Tibial nerve (tissue), 4 donors: Measurements from ENCODE around the gene TMPRSS12. TPM values are rescaled to one million over a fixed set of nuclear protein-coding genes. Genes with fewer than 3 reads are reported as not detected.
"Not testable (repeated sequence)": the region's sequence is repeated elsewhere in the genome, so short reads cannot be mapped to it uniquely, and the experiment has no call there.

Source experiments
- DNase-seq, 2 donors: peaks; one replicate each; pipeline ENCODE4 v3.0.0-alpha.2; 2019; ENCODE audit warnings: low spot score in 2 of 2
- H3K27ac ChIP-seq, 4 donors: fragments of 200-600 bp; sonication (generic) in 3 of 4; one replicate each; pipeline ENCODE4 v1.5.1; 2017 to 2019; ENCODE audit warnings: mild to moderate bottlenecking in 1 of 4
- H3K27me3 ChIP-seq, 2 donors: fragments of 200-600 bp; sonication (generic) in 1 of 2; one replicate each; pipeline versions ENCODE4 v1.5.1 to v1.6.0; 2017 to 2019
- H3K36me3 ChIP-seq, 3 donors: fragments of 200-600 bp; sonication (generic); one replicate each; pipeline ENCODE4 v1.5.1; 2018 to 2019
- H3K4me1 ChIP-seq, 4 donors: fragments of 200-600 bp; sonication (generic) in 3 of 4; one replicate each; pipeline ENCODE4 v1.5.1; 2017 to 2019
- H3K4me3 ChIP-seq, 4 donors: fragments of 200-600 bp; sonication (generic) in 3 of 4; one replicate each; pipeline ENCODE4 v1.5.1; 2017 to 2019; ENCODE audit warnings: mild to moderate bottlenecking in 1 of 4, moderate library complexity in 1 of 4
- H3K9me3 ChIP-seq, 4 donors: fragments of 200-600 bp; sonication (generic) in 3 of 4; one replicate each; pipeline ENCODE4 v1.5.1; 2017 to 2019
- CTCF ChIP-seq, 5 experiments: fragments of 200-600 bp in 3 of 5; fragments of 450-650 bp in 2 of 5; sonication (generic) in 3 of 5; IDR thresholded peaks; one replicate each; pipeline ENCODE4 v1.5.1; 2016 to 2019; ENCODE audit warnings: antibody characterized with exemption in 5 of 5, mild to moderate bottlenecking in 3 of 5, moderate library complexity in 2 of 5
- EP300 ChIP-seq, 2 donors: sonication (generic); formaldehyde crosslinking; IDR thresholded peaks; one replicate each; pipeline ENCODE4 v1.6.1; 2017; ENCODE audit warnings: antibody characterized with exemption in 2 of 2, mild to moderate bottlenecking in 1 of 2
- POLR2A ChIP-seq, 2 donors: fragments of 450-650 bp; IDR thresholded peaks; one replicate each; pipeline ENCODE4 v1.6.1; 2017; ENCODE audit warnings: antibody characterized with exemption in 2 of 2, mild to moderate bottlenecking in 2 of 2, moderate library complexity in 2 of 2
- WGBS, 2 donors: methylation state at CpG; one replicate each; pipeline ENCODE4 v1.1.5; 2018; 5-methylcytosine and 5-hydroxymethylcytosine counted together
- total RNA-seq, 4 donors: library from RNA; depleted of rRNA; stranded (reverse); fragments of >200 nt; gene quantifications; one replicate each; pipeline ENCODE4 v1.1.0, GENCODE V29; 2016

Gene TMPRSS12
- total RNA-seq, 4 donors from 2014 or later: not detected

GRCh38 chr12:50862316-50862715 is 19.6 kb downstream of the TMPRSS12 start:
- Histone ChIP-seq H3K4me1 (no peaks in the 10 kb centered on the region), H3K27ac (no peak overlapping the region), H3K9me3 (peaks cover 0 to 14% (median 5%) of the 10 kb centered on the region in 4 donors), H3K4me3 (no peak overlapping the region), H3K27me3 (no peaks in the 10 kb centered on the region), H3K36me3 (no peaks in the 10 kb centered on the region)
- WGBS, 2 donors: 84 to 86% methylated on average over 6 of the region's 6 CpGs
- TF ChIP-seq POLR2A (IDR thresholded peaks at IDR 0.05): no peak
- no peak for TF ChIP-seq CTCF (IDR thresholded peaks at IDR 0.05)
- no peak for TF ChIP-seq EP300 (IDR thresholded peaks at IDR 0.05)
- DNase-seq: no peak

- H3K4me1 ChIP-seq: no peaks in the 10 kb centered on the region
- H3K9me3 ChIP-seq: peaks cover 0 to 14% (median 5%) of the 10 kb centered on the region in 4 donors
- DNase-seq: no peak
- no peak overlapping the region for H3K4me3 ChIP-seq
- WGBS, 2 donors: 83 to 86% methylated on average over 3 of the region's 3 CpGs
- H3K36me3 ChIP-seq: no peaks in the 10 kb centered on the region
- H3K27ac ChIP-seq: no peak overlapping the region
- no peaks in the 10 kb centered on the region for H3K27me3 ChIP-seq
- TF ChIP-seq POLR2A (IDR thresholded peaks at IDR 0.05): no peak
- TF ChIP-seq CTCF (IDR thresholded peaks at IDR 0.05): no peak
- no peak for TF ChIP-seq EP300 (IDR thresholded peaks at IDR 0.05)
Observed at GRCh38 chr12:50865266-50865665, 22.5 kb downstream of the TMPRSS12 start.

GRCh38 chr12:50868881-50869280 is 26.2 kb downstream of the TMPRSS12 start:
- 37 to 38% methylated on average over 2 of the region's 2 CpGs for WGBS, 2 donors
- not testable (repeated sequence) for DNase-seq, H3K27ac ChIP-seq, H3K36me3 ChIP-seq, H3K27me3 ChIP-seq, H3K4me1 ChIP-seq, H3K4me3 ChIP-seq
- peaks cover 0 to 14% (median 5%) of the 10 kb centered on the region in 4 donors for H3K9me3 ChIP-seq

- peaks cover 0 to 12% (median 0%) of the 10 kb centered on the region in 4 donors for H3K9me3 ChIP-seq
- no peaks in the 10 kb centered on the region for H3K27me3 ChIP-seq
- 93 to 96% methylated on average over 3 of the region's 3 CpGs for whole genome bisulfite sequencing, 2 donors
- no peak for DNase-seq
- H3K4me3 ChIP-seq: no peak overlapping the region
- no peak overlapping the region for H3K27ac ChIP-seq
- H3K4me1 ChIP-seq: no peaks in the 10 kb centered on the region
- peaks cover 0 to 5% (median 0%) of the 10 kb centered on the region in 3 donors for H3K36me3 ChIP-seq
- TF ChIP-seq POLR2A (IDR thresholded peaks at IDR 0.05): no peak
Observed at GRCh38 chr12:50882563-50882962, 39.8 kb downstream of the TMPRSS12 start.

GRCh38 chr12:50887191-50887590 is 44.5 kb downstream of the TMPRSS12 start:
- Histone ChIP-seq H3K9me3 (peaks cover 0 to 12% (median 0%) of the 10 kb centered on the region in 4 donors), H3K27ac (no peak overlapping the region), H3K27me3 (no peaks in the 10 kb centered on the region), H3K4me1 (no peaks in the 10 kb centered on the region), H3K36me3 (peaks cover 0 to 5% (median 0%) of the 10 kb centered on the region in 3 donors), H3K4me3 (no peak overlapping the region)
- no peak for TF ChIP-seq POLR2A (IDR thresholded peaks at IDR 0.05)
- TF ChIP-seq EP300 (IDR thresholded peaks at IDR 0.05): no peak
- TF ChIP-seq CTCF (IDR thresholded peaks at IDR 0.05): no peak
- 75 to 80% methylated on average over 3 of the region's 3 CpGs for WGBS, 2 donors
- DNase-seq: no peak

- H3K4me3 ChIP-seq: no peak overlapping the region
- DNase-seq: no peak
Observed at GRCh38 chr12:50888666-50889065, 45.9 kb downstream of the TMPRSS12 start.

More at GRCh38 chr12:50888666-50889065, 45.9 kb downstream of the TMPRSS12 start:
- Histone ChIP-seq H3K9me3 (no peaks in the 10 kb centered on the region), H3K27me3 (no peaks in the 10 kb centered on the region), H3K4me1 (no peaks in the 10 kb centered on the region), H3K27ac (no peak overlapping the region), H3K36me3 (no peaks in the 10 kb centered on the region)
- no peak for TF ChIP-seq EP300 (IDR thresholded peaks at IDR 0.05)
- TF ChIP-seq POLR2A (IDR thresholded peaks at IDR 0.05): no peak
- no peak for TF ChIP-seq CTCF (IDR thresholded peaks at IDR 0.05)
- WGBS, 2 donors: 64 to 71% methylated on average over 2 of the region's 2 CpGs
